Adipocyte (in vitro differentiated cells): Measurements from ENCODE around the gene VSX1.

Source experiments
- DNase-seq: peaks from one replicate; pipeline ENCODE4 v3.0.0-alpha.2; 2015; ENCODE audit warnings: low read depth
- H3K27me3 ChIP-seq: replicated peaks from 2 replicates; pipeline ENCODE4 v1.7.0; 2013; ENCODE audit warnings: mild to moderate bottlenecking, low read length, moderate library complexity; ENCODE audit not compliant: control insufficient read depth, insufficient read depth
- H3K36me3 ChIP-seq: 2 replicates; pipeline ENCODE4 v1.7.0; 2013; ENCODE audit warnings: low read length, mild to moderate bottlenecking, moderate library complexity; ENCODE audit not compliant: control insufficient read depth, insufficient read depth, severe bottlenecking
- H3K4me1 ChIP-seq: 2 replicates; pipeline ENCODE4 v1.7.0; 2013; ENCODE audit warnings: mild to moderate bottlenecking, low read length, moderate library complexity; ENCODE audit not compliant: control insufficient read depth, insufficient read depth
- H3K4me3 ChIP-seq: 2 replicates; pipeline ENCODE4 v1.7.0; 2013; ENCODE audit warnings: mild to moderate bottlenecking, low read length, moderate library complexity
- H3K9ac ChIP-seq: 2 replicates; pipeline ENCODE4 v1.7.0; 2013; ENCODE audit warnings: mild to moderate bottlenecking, low read length, moderate library complexity
- H3K9me3 ChIP-seq: 2 replicates; pipeline ENCODE4 v1.7.0; 2013; ENCODE audit warnings: mild to moderate bottlenecking, low read length, moderate library complexity; ENCODE audit not compliant: control insufficient read depth

VSX1 gene

DNA sequence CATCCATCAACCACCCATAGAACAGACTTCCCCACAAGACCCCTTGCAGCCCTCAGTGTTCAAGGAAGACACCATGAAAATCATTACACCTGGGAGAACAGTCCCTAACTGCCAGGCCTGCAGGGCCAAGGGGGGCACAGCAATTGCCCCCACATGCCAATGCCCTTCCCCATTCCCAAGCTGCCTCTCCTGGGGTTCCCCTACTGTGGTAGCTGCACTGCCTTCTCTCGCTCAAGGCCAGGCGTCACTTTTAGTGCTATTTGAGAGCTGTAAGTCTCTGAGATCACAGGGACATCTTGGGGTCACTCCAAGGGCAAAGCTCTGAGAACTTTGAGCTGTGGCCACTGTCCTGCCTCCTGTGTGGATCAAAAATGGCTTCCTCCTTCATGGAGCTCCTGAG is 18.0 kb downstream of the VSX1 start:
- H3K9me3 ChIP-seq = peaks cover 4% of the 10 kb centered on the region
- H3K4me1 ChIP-seq = no peaks in the 10 kb centered on the region
- no peaks in the 10 kb centered on the region for H3K36me3 ChIP-seq
- no peak overlapping the region for H3K4me3 ChIP-seq
- H3K27me3 ChIP-seq = peaks cover 67% of the 10 kb centered on the region
- DNase-seq = no peak
- no peak overlapping the region for H3K9ac ChIP-seq

DNA sequence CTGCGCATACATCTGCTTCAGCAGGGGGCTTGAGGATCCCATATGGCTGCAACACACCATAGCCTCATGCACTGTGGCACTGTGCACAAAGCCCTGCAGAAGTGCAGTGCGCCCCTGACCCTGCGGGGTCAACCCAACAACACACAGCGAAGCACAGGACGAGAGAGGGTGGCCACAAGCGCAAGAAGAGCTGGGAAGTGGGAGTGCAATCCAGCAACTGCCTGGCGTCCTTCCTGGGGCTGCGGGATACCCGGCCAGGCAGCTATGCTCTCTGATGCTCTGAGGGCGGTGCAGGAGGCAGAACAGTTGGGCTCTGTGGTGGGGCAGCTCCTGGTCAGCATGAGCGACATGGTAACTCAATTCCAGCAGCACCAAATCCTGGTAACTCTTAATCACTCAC is 18.4 kb downstream of the VSX1 start:
- Histone ChIP-seq H3K4me3 (no peak overlapping the region), H3K36me3 (no peaks in the 10 kb centered on the region), H3K4me1 (peaks cover 2% of the 10 kb centered on the region), H3K9ac (no peak overlapping the region), H3K9me3 (no peaks in the 10 kb centered on the region), H3K27me3 (peaks cover 64% of the 10 kb centered on the region)
- DNase-seq = no peak

DNA sequence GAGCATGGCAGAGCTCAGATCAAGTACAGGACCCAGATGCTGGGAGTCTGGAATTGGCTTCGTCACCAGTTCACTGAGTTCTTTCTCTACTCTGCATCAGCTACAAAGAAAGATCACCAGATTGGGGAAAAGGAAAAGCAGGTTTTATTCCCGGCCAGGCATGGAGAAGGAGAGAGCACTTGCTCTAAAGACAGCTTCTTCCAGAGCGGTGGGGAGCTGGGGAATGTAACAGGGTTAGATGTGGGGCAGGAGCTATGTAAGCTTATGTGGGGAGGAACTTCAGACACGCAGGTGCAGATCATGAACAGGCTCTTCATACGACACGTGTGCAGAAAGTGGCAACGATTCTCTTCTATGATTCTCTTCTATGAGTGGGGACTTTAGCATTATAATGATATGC is 19.1 kb downstream of the VSX1 start:
- Histone ChIP-seq H3K9me3 (no peaks in the 10 kb centered on the region), H3K9ac (no peak overlapping the region), H3K27me3 (peaks cover 60% of the 10 kb centered on the region), H3K4me1 (peaks cover 6% of the 10 kb centered on the region), H3K4me3 (no peak overlapping the region), H3K36me3 (no peaks in the 10 kb centered on the region)
- no peak for DNase-seq

DNA sequence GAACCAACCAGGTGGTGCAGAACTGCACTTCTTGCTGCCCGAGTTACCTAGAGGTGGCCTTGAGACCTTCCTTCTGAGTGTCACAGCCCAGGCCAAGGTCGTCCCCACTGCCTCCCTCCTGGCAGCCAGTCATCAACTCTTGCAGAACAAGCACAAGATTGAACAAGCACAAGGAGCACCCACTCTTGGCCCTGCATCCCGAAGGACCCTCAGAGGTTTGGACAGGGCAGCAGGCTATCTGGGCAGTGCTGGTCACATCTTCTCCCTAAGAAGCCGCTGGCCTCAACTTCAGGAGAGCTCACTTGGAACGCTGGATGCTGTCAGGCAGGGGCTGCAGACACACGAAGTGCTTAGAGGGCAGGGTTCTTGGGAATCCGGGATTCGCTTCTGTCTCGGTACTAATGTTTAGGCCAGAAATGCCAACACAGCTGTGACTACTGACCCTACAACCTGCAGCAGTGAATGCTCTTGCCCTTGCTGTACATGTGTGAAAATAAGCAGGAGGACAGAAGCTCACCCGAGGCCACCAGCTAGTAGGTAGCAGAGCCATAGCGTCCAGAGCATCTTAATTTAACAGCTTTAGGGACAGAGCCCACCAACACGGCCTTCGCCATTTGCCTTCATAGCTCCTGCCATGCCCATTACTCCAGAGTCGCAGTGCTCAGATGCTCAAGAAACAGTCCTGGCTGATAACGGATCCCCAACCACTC is 20.0 kb downstream of the VSX1 start:
- peaks cover 7% of the 10 kb centered on the region for H3K4me1 ChIP-seq
- no peak overlapping the region for H3K4me3 ChIP-seq
- no peaks in the 10 kb centered on the region for H3K36me3 ChIP-seq
- no peaks in the 10 kb centered on the region for H3K9me3 ChIP-seq
- no peak for DNase-seq
- no peak overlapping the region for H3K9ac ChIP-seq
- H3K27me3 ChIP-seq = peaks cover 60% of the 10 kb centered on the region

DNA sequence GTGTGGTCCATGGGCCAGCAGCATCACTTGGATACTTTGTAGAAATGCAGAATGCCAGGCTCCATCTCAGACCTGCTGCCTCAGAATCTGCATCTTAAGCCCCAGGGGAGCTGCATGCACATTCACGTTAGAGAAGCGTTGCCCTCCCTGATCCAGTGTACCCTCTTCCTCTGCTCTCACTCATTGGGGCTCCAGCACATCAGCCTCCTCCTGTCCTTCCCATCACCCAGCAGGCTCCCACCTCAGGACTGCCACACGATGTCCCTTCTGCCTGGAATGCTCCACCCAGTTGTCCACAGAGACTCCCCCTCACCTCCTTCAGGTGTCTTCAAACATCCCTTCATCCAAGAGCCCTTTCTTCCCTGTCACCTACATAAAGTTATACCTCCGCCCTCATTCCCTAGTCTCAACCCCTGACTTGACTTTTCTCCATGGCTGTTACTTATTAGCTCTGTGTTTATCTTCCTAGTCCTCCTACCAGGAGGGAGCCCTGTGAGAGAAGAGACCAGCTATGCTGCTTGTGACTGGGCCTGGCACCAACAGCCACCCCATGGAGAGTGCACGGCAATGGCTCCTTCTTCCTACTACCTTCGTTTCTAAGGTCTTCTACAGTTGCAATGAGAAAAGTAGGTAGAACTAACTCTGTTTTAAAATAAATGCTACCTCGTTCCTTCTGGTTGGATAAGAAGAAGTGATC is 20.7 kb downstream of the VSX1 start:
- peaks cover 57% of the 10 kb centered on the region for H3K27me3 ChIP-seq
- no peak for DNase-seq
- no peak overlapping the region for H3K4me3 ChIP-seq
- H3K9me3 ChIP-seq = no peaks in the 10 kb centered on the region
- H3K4me1 ChIP-seq = peaks cover 14% of the 10 kb centered on the region
- H3K36me3 ChIP-seq = no peaks in the 10 kb centered on the region
- H3K9ac ChIP-seq = no peak overlapping the region

DNA sequence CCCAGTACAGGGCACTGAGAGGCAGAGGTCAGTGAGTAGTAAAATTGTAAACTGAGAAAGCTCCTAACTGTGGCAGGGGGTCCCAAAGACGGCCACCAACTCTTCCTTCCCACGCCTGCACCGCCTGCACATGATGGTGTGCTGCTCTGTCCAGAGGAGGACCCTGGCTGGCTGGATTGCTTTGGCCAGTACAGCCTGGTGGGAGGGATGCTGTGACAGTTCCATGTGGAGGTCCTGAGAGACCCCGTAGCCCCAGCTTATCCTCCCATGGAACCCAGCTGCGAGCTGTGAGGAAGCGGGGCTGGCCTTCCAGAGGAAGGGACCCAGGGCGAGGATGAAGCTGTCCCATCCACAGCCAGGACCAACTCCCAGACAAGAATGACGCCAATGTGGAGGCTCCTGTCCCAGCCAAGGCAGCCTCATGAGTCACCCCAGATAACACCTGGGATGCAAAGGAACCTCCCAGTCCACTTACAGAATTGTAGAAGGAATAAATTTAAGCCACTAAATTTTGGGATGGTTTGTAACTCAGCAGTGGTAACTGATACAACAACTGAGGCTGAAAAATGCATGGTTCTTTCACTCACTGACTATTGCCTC is 22.0 kb downstream of the VSX1 start:
- no peak for DNase-seq
- peaks cover 49% of the 10 kb centered on the region for H3K27me3 ChIP-seq
- no peak overlapping the region for H3K4me3 ChIP-seq
- H3K9ac ChIP-seq = no peak overlapping the region
- no peaks in the 10 kb centered on the region for H3K9me3 ChIP-seq
- H3K36me3 ChIP-seq = no peaks in the 10 kb centered on the region
- peaks cover 27% of the 10 kb centered on the region for H3K4me1 ChIP-seq

DNA sequence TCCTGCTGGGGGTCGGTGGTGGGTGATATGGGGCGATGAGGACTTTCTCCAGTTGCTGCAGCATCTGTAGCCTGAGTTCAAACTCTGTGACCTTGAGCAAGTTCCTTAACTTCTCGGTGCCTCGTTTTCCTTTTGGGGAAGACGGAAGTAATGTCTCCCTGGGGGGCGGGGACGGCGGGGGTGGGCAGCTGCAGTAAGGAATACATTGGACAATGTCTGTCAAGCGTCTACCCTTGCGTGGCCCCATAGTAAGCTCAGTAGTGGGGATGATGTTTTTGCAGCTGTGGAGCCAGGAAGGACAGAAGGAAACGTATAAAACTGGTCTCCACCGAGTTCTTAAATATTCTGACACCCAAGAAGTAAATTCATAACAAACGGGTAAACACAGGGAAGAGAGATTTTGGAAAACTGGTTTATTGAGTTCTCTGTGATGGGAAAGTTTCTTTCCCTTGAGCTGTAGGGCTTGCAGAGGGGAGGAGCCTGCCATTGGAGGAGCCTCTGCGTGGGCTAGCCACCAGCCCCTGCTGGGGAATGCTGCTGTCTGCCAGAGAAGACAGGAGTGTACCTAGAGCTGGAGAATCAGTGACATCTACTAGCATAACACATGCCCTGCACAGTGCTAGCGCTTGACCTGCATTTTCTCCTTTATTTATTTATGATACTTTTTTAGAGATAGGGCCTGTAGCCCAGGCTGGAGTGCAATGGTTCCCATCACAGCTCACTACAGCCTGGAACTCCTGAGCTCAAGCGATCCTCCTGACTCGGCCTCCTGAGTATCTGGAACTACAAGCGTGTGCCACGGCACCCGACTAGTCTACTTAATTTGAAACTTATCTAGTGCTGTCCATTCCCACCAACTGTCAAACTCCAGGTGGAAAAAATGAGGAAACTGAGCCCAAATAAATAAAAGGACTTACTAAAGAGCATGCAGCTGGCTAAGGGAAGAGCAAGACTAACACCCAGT is 22.8 kb downstream of the VSX1 start:
- DNase-seq = peak; percentile 41
- Histone ChIP-seq H3K27me3 (peaks cover 42% of the 10 kb centered on the region), H3K36me3 (no peaks in the 10 kb centered on the region), H3K4me3 (peak overlapping the region; percentile 85), H3K4me1 (peaks cover 36% of the 10 kb centered on the region), H3K9me3 (no peaks in the 10 kb centered on the region), H3K9ac (peak overlapping the region; percentile 90)

GRCh38 chr20:25058051-25058846 is 23.7 kb downstream of the VSX1 start, which contains the start of gene ACSS1:
Gene ACSS1, minus strand, starts transcription at chr20:25058139. Its CDS starts 37 bp downstream, at chr20:25058102.
- Histone ChIP-seq H3K27me3 (peaks cover 34% of the 10 kb centered on the region), H3K9me3 (no peaks in the 10 kb centered on the region), H3K4me3 (peak within 1 kb of the TSS; percentile 85), H3K4me1 (peaks cover 44% of the 10 kb centered on the region), H3K36me3 (no peaks in the 10 kb centered on the region), H3K9ac (peak within 1 kb of the TSS; percentile 90)
- peak; percentile 70 for DNase-seq

GRCh38 chr20:25057234-25058050 is 24.5 kb downstream of the VSX1 start:
- peaks cover 26% of the 10 kb centered on the region for H3K27me3 ChIP-seq

More at GRCh38 chr20:25057234-25058050, 24.5 kb downstream of the VSX1 start:
- Histone ChIP-seq H3K36me3 (no peaks in the 10 kb centered on the region), H3K4me1 (peaks cover 52% of the 10 kb centered on the region), H3K4me3 (peak overlapping the region; percentile 85), H3K9ac (peak overlapping the region; percentile 90), H3K9me3 (no peaks in the 10 kb centered on the region)
- peak; percentile 84 for DNase-seq
